ENCODE measurements around the gene UNC13D. TPM values are rescaled to one million over a fixed set of nuclear protein-coding genes. Genes with fewer than 3 reads are reported as not detected.

Gene UNC13D
- total RNA-seq, 1 experiment from 2014 or later = 20.2 TPM

DNA sequence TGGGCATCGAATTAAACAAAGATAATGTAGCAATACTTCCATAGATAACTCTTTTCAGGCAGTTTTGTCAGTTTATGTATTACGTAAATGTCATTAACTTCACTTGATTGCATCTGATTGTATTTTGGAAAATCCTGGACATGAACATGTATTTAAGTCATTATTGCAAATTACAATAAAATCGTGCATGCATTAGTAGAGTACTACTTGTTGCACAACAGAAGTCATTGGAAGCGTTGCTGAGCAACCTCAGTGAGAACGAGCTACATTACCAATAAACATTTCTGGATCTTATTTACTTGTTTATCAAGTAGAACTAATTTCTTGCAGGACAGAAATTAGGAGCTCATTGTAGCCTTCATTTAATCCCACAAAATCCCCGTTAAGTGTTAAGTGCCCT, 53.0 kb downstream of the UNC13D start:
- intact Hi-C loops (cut with micrococcal nuclease) = no loop called here
- no peaks in the 10 kb centered on the region for H3K9me3 ChIP-seq (ENCODE audit: control insufficient read depth in 1 of 2, insufficient read depth in 1 of 2, low read depth in 1 of 2, low read length in 2 of 2)
- peaks cover 2 to 10% of the 10 kb centered on the region in 2 experiments for H3K4me1 ChIP-seq (ENCODE audit: control insufficient read depth in 1 of 2, insufficient read depth in 2 of 2, low read length in 2 of 2)
- no peak overlapping the region for H3K27ac ChIP-seq (ENCODE audit: low read depth, low read length)
- H3K79me2 ChIP-seq (ENCODE audit: insufficient read depth, low read length) = peaks cover 57% of the 10 kb centered on the region
- H3K27me3 ChIP-seq (ENCODE audit: insufficient read depth, low read length) = no peaks in the 10 kb centered on the region
- POLR2A ChIA-PET = interaction anchor here (2.4 kb wide), 1 partner anchor 11 kb away, joined by 23 read pairs; a partner anchor contains a TSS
- no peak overlapping the region for H3K4me3 ChIP-seq (replicated peaks in 1 of 2; ENCODE audit: low read depth in 1 of 2, low read length in 2 of 2)
- H2AFZ ChIP-seq (ENCODE audit: low read depth, low read length, poor library complexity, severe bottlenecking) = no peak overlapping the region
- no peaks in the 10 kb centered on the region for H3K9me2 ChIP-seq (ENCODE audit: insufficient read depth)
- peaks cover 5 to 6% of the 10 kb centered on the region in 2 experiments; a peak in 2 of 4 replicates for H3K36me3 ChIP-seq (ENCODE audit: control insufficient read depth in 1 of 2, insufficient read depth in 2 of 2, low read length in 2 of 2)
- H3K9ac ChIP-seq (ENCODE audit: low read length) = no peak overlapping the region
- RAD21 ChIA-PET (ENCODE audit: low non-redundant PET in 1 of 2, low total read pairs in 2 of 2, uncharacterized antibody in 2 of 2, unreplicated experiment in 2 of 2) = interaction anchor here in 1 of 2 experiments (0.6 kb wide), 1 partner anchor 23 kb away, joined by 4 read pairs; no protein-coding TSS in a partner anchor
- no peak for TF ChIP-seq EZH2 (IDR thresholded peaks at IDR 0.05)
- TF ChIP-seq SRF (IDR thresholded peaks at IDR 0.05; ENCODE audit: low read depth) = no peak
- TF ChIP-seq YY1 (IDR thresholded peaks at IDR 0.05; ENCODE audit: extremely low read depth, insufficient replicate concordance, low read depth, low read length) = no peak
- no peak for TF ChIP-seq FOSL1 (IDR thresholded peaks at IDR 0.05; ENCODE audit: low read depth)
- TF ChIP-seq POLR2A (IDR thresholded peaks at IDR 0.05; ENCODE audit: borderline replicate concordance, extremely low read depth, insufficient read depth, insufficient read length) = no peak
- TF ChIP-seq REST (IDR thresholded peaks at IDR 0.05; ENCODE audit: low read depth) = no peak
- no TSS peak for BruUV-seq (replicated peaks)
- H3K4me2 ChIP-seq (ENCODE audit: low read length) = no peak overlapping the region
- ATAC-seq (no peak), DNase-seq (ENCODE audit: low read depth, low spot score) (no peak)
- H4K20me1 ChIP-seq (ENCODE audit: insufficient read depth) = no peaks in the 10 kb centered on the region
- CTCF ChIA-PET = interaction anchor here (1.1 to 1.4 kb wide), 4 partner anchors 8 to 106 kb away, joined by 3 to 5 read pairs (median 3); partner anchors contain the start of gene TRIM65
